Keratinocyte (primary cell): Measurements from ENCODE around the gene KSR2. TPM values are rescaled to one million over a fixed set of nuclear protein-coding genes. Genes with fewer than 3 reads are reported as not detected.

Source experiments
- DNase-seq: peaks from one replicate; pipeline ENCODE4 v3.0.0-alpha.2; 2011; ENCODE audit warnings: low read depth, missing footprints, low spot score
- FAIRE-seq: peaks from 2 replicates; lab custom pipeline; 2011; peaks lifted over from hg19 to GRCh38; lab: Jason Lieb, UNC
- H2AFZ ChIP-seq: 2 replicates; pipeline ENCODE4 v1.6.0; 2012; ENCODE audit warnings: low read length, control low read depth, inconsistent platforms; ENCODE audit not compliant: control insufficient read depth
- H3K27ac ChIP-seq: 2 replicates; pipeline ENCODE4 v1.5.1; 2011; ENCODE audit warnings: low read length; ENCODE audit not compliant: control insufficient read depth, insufficient read depth
- H3K27me3 ChIP-seq: 3 replicates; pipeline ENCODE4 v1.6.0; 2011; ENCODE audit warnings: low read length; ENCODE audit not compliant: control insufficient read depth, insufficient read depth; ENCODE audit errors: extremely low read depth
- H3K36me3 ChIP-seq, 2 experiments: 2 replicates in 1 of 2; 3 replicates in 1 of 2; pipeline ENCODE4 v1.5.1; 2011; ENCODE audit warnings: low read length in 2 of 2, mild to moderate bottlenecking in 1 of 2; ENCODE audit not compliant: control insufficient read depth in 2 of 2, insufficient read depth in 2 of 2; ENCODE audit errors: extremely low read depth in 1 of 2
- H3K4me1 ChIP-seq: 3 replicates; pipeline ENCODE4 v1.5.1; 2011; ENCODE audit warnings: low read length; ENCODE audit not compliant: control insufficient read depth, insufficient read depth; ENCODE audit errors: extremely low read depth
- H3K4me2 ChIP-seq: 3 replicates; pipeline ENCODE4 v1.6.0; 2011; ENCODE audit warnings: low read depth, low read length; ENCODE audit not compliant: control insufficient read depth, insufficient read depth; ENCODE audit errors: extremely low read depth
- H3K4me3 ChIP-seq, 3 experiments: fragments of 200-600 bp in 1 of 3; sonication (generic) in 1 of 3; 2 replicates in 2 of 3; 3 replicates in 1 of 3; pipeline ENCODE4 v1.5.1; 2011 to 2016; ENCODE audit warnings: low read length in 3 of 3, mild to moderate bottlenecking in 3 of 3, control low read depth in 2 of 3, inconsistent platforms in 1 of 3, low read depth in 1 of 3, mixed read lengths in 1 of 3, mixed run types in 1 of 3, moderate library complexity in 1 of 3; ENCODE audit not compliant: control insufficient read depth in 2 of 3, insufficient read depth in 2 of 3; ENCODE audit errors: extremely low read depth in 1 of 3
- H3K79me2 ChIP-seq: 2 replicates; pipeline ENCODE4 v1.6.0; 2012; ENCODE audit warnings: low read length; ENCODE audit not compliant: control insufficient read depth, insufficient read depth
- H3K9ac ChIP-seq: 3 replicates; pipeline ENCODE4 v1.6.0; 2011; ENCODE audit warnings: low read length; ENCODE audit not compliant: control insufficient read depth, insufficient read depth; ENCODE audit errors: extremely low read depth
- H3K9me1 ChIP-seq: 3 replicates; pipeline ENCODE4 v1.6.0; 2011; ENCODE audit warnings: low read length; ENCODE audit not compliant: control insufficient read depth, insufficient read depth; ENCODE audit errors: extremely low read depth
- H3K9me3 ChIP-seq: 2 replicates; pipeline ENCODE4 v1.5.1; 2012; ENCODE audit warnings: low read depth, low read length; ENCODE audit not compliant: control insufficient read depth
- H4K20me1 ChIP-seq: 3 replicates; pipeline ENCODE4 v1.6.0; 2011; ENCODE audit warnings: low read length; ENCODE audit not compliant: control insufficient read depth, insufficient read depth; ENCODE audit errors: extremely low read depth
- CTCF ChIP-seq, 3 experiments: IDR thresholded peaks in 1 of 3; conservative IDR thresholded peaks in 1 of 3; optimal IDR thresholded peaks in 1 of 3; 2 replicates in 2 of 3; 3 replicates in 1 of 3; pipeline versions ENCODE3 to v1.5.1; 2011; ENCODE audit warnings: low read length in 3 of 3, mild to moderate bottlenecking in 3 of 3, moderate library complexity in 2 of 3, control low read depth in 1 of 3, inconsistent platforms in 1 of 3; ENCODE audit not compliant: insufficient read depth in 2 of 3; ENCODE audit errors: extremely low read depth in 1 of 3
- EZH2 ChIP-seq: IDR thresholded peaks from one replicate; pipeline ENCODE4 v1.6.1; 2012; ENCODE audit warnings: inconsistent platforms, mild to moderate bottlenecking, low read length, moderate library complexity
- dilution Hi-C: fragments of 300-500 bp; cut with MboI; formaldehyde crosslinking; loops from one replicate; pipeline ENCODE4 v1.7.0; 2020; ENCODE audit warnings: low sequenced_read_pairs; ENCODE audit not compliant: extremely low pct_ligation_motif_present
- polyA plus RNA-seq, 5 experiments: library from polyadenylated mRNA; depleted of rRNA in 3 of 5; stranded (reverse) in 3 of 5; stranded (forward) in 1 of 5; unstranded in 1 of 5; fragments of >200 nt; gene quantifications; 1 replicate in 1 of 5; 2 replicates in 3 of 5; 3 replicates in 1 of 5; pipeline versions ENCODE4 v1.2.1 to v1.2.3, GENCODE V29; 2011 to 2012; ENCODE audit warnings: missing spikeins in 2 of 5, low read depth in 1 of 5, low replicate concordance in 1 of 5

Gene KSR2
- polyA plus RNA-seq, 1 donor (not counting 4 experiments of a cell fraction or from before 2014, with no cell fraction given): 0.01 TPM

- H2AFZ ChIP-seq: no peak overlapping the region
- no peaks in the 10 kb centered on the region for H3K27me3 ChIP-seq
- no peaks in the 10 kb centered on the region for H3K9me3 ChIP-seq
- H3K4me3 ChIP-seq: no peak overlapping the region
- no peak for FAIRE-seq
- no peaks in the 10 kb centered on the region for H3K9me1 ChIP-seq
- no peaks in the 10 kb centered on the region for H3K79me2 ChIP-seq
- TF ChIP-seq CTCF (optimal IDR thresholded peaks at IDR 0.05 in 1 of 3, IDR thresholded peaks at IDR 0.05 in 1 of 3, conservative IDR thresholded peaks at IDR 0.05 in 1 of 3; ENCODE audit: extremely low read depth in 1 of 3, insufficient read depth in 2 of 3, low read length in 3 of 3): no peak
- TF ChIP-seq EZH2: no peak
- H4K20me1 ChIP-seq: no peaks in the 10 kb centered on the region
- no peak for DNase-seq
- no peaks in the 10 kb centered on the region for H3K36me3 ChIP-seq
- dilution Hi-C loops: no loop called here
- no peak overlapping the region for H3K4me2 ChIP-seq
- H3K4me1 ChIP-seq: no peaks in the 10 kb centered on the region
- H3K9ac ChIP-seq: no peak overlapping the region
- H3K27ac ChIP-seq: no peak overlapping the region
Measured at GRCh38 chr12:117427211-117427610, 541.6 kb downstream of the KSR2 start.

GRCh38 chr12:117421987-117422386, 546.8 kb downstream of the KSR2 start:
- no peak for DNase-seq
- H3K9me1 ChIP-seq: no peaks in the 10 kb centered on the region
- H2AFZ ChIP-seq: no peak overlapping the region
- no peaks in the 10 kb centered on the region for H3K9me3 ChIP-seq
- H3K4me1 ChIP-seq: no peaks in the 10 kb centered on the region
- dilution Hi-C loops: no loop called here
- TF ChIP-seq EZH2 (no peak), CTCF (optimal IDR thresholded peaks at IDR 0.05 in 1 of 3, IDR thresholded peaks at IDR 0.05 in 1 of 3, conservative IDR thresholded peaks at IDR 0.05 in 1 of 3; ENCODE audit: extremely low read depth in 1 of 3, insufficient read depth in 2 of 3, low read length in 3 of 3) (no peak)
- no peak overlapping the region for H3K4me3 ChIP-seq
- FAIRE-seq: no peak
- no peaks in the 10 kb centered on the region for H3K27me3 ChIP-seq
- no peaks in the 10 kb centered on the region for H3K79me2 ChIP-seq
- no peaks in the 10 kb centered on the region for H3K36me3 ChIP-seq
- H3K9ac ChIP-seq: no peak overlapping the region
- H4K20me1 ChIP-seq: no peaks in the 10 kb centered on the region
- no peak overlapping the region for H3K4me2 ChIP-seq
- no peak overlapping the region for H3K27ac ChIP-seq
